WI38 (cell line): ENCODE data around the gene AK3.
A peak's percentile ranks its signal among the peaks of the same experiment; 100 is the strongest.
"Not testable (repeated sequence)": the region's sequence is repeated elsewhere in the genome, so short reads cannot be mapped to it uniquely, and the experiment has no call there.

ENCODE experiments used
- H3K4me3 ChIP-seq: 2 replicates; pipeline ENCODE4 v1.5.1; 2011; ENCODE audit warnings: low read depth, mild to moderate bottlenecking, control low read depth, low read length
- TF ChIP-seq, protein P1 (sequence below): IDR thresholded peaks from 2 replicates; pipeline ENCODE4 v1.5.1; 2012; ENCODE audit warnings: low read depth, mild to moderate bottlenecking, control low read depth, low read length

AK3 gene

GRCh38 chr9:4762108-4762885 is 21.3 kb upstream of the AK3 start:
- H3K4me3 ChIP-seq: no peak overlapping the region

GRCh38 chr9:4760122-4760521 is 19.1 kb upstream of the AK3 start:
- no peak overlapping the region for H3K4me3 ChIP-seq
- TF ChIP-seq, protein P1, sequence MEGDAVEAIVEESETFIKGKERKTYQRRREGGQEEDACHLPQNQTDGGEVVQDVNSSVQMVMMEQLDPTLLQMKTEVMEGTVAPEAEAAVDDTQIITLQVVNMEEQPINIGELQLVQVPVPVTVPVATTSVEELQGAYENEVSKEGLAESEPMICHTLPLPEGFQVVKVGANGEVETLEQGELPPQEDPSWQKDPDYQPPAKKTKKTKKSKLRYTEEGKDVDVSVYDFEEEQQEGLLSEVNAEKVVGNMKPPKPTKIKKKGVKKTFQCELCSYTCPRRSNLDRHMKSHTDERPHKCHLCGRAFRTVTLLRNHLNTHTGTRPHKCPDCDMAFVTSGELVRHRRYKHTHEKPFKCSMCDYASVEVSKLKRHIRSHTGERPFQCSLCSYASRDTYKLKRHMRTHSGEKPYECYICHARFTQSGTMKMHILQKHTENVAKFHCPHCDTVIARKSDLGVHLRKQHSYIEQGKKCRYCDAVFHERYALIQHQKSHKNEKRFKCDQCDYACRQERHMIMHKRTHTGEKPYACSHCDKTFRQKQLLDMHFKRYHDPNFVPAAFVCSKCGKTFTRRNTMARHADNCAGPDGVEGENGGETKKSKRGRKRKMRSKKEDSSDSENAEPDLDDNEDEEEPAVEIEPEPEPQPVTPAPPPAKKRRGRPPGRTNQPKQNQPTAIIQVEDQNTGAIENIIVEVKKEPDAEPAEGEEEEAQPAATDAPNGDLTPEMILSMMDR: no peak

More at GRCh38 chr9:4762108-4762885, 21.3 kb upstream of the AK3 start:
- TF ChIP-seq, protein P1: peak; percentile 60; the same call in 1 of the 2 replicates

GRCh38 chr9:4756420-4756819 is 15.4 kb upstream of the AK3 start:
- TF ChIP-seq, protein P1: no peak
- no peak overlapping the region for H3K4me3 ChIP-seq

DNA sequence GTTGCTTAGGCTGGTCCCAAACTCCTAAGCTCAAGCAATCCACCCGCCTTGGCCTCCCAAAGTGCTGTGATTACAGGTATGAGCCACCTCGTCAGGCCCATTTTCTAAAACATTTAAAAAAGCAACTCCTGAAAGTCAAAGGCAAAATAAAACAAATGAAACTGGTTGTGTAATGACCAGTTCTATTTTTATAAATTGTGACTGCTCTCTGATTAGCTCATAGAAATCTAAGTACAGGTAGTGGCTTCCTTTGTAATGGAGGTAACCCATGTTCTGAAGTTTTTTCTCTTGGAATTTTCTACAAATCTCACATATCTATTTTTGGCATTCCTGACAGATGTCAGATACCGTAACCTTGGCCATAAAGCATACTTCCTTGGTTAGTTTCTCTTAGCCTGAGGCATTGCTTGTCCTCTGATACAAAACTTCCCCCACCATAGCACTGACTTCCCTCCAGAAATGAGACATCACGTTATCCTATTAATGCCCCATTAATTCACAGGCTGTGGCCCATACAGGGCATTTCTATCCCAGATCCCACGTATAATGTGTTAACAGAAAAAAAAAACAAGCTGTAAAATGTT is 14.1 kb upstream of the AK3 start:
- TF ChIP-seq, protein P1: no peak
- H3K4me3 ChIP-seq: no peak overlapping the region

DNA sequence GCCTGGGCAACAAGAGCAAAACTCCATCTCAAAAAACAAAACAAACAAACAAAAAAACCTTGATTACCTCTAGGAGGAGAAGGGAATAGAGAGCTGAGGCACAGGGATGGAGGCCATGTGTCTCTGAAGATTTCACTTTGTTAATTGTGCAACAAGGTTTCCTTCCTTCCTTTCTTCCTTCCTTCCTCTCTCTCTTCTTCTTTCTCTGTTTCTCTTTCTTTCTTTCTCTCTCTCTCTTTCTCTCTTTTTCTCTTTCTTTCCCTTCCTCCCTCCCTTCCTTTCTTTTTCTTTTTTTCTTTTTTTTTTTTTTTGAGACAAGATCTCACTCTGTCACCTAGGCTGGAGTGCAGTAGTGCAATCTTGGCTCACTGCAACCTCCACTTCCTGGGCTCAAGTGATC is 13.5 kb upstream of the AK3 start:
- H3K4me3 ChIP-seq: not testable (repeated sequence)

DNA sequence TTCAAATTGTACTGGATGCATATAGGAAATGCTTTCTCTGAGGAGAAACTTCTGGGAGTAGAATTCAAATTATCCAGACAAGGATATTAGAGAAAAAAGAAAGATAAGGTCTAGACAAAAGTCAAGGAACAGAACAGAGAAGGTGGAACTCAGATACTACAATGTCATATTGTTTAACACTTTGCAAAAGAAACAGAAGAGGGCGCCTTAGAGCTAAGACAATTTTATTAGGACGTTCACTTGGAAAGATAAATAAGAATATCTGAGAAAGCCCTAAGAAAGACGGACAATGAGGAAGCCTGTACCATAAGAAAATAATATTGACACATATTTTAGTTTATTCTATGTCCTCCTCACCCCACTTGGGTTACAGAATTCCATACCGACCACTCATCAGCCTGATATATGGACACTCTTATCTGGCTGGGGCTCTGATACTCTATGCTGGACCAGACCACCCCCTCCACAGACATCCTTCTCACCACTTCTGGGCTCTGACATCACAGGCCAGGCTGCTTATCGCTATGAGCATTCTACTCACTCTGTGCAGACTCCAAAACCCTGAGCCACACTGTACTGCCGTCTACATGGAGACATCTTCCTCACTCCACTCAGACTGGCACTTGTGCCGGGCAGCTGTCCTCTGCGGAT is 9.1 kb upstream of the AK3 start:
- TF ChIP-seq, protein P1: peak; percentile 43; the same call in 1 of the 2 replicates
- no peak overlapping the region for H3K4me3 ChIP-seq

- TF ChIP-seq, protein P1: no peak
- H3K4me3 ChIP-seq: no peak overlapping the region
These were observed 7.6 kb upstream of the AK3 start for GRCh38 chr9:4748612-4749011.
